LNCaP clone FGC (cell line): ENCODE data around the gene RGS21.

ENCODE experiments used
- DNase-seq: peaks from one replicate; pipeline ENCODE4 v3.0.0-alpha.2; 2011; ENCODE audit warnings: low read depth
- H3K4me3 ChIP-seq: 2 replicates; pipeline ENCODE4 v1.5.1; 2011; ENCODE audit warnings: mild to moderate bottlenecking, low read depth, low read length, control low read depth
- CTCF ChIP-seq: IDR thresholded peaks from 2 replicates; pipeline ENCODE4 v1.5.1; 2012; ENCODE audit warnings: mild to moderate bottlenecking; ENCODE audit not compliant: control insufficient read depth, insufficient read depth; ENCODE audit errors: extremely low read depth

Gene RGS21

GRCh38 chr1:192395895-192396294 is 79.1 kb downstream of the RGS21 start:
- no peak for DNase-seq
- no peak for TF ChIP-seq CTCF

GRCh38 chr1:192399161-192399560 is 82.4 kb downstream of the RGS21 start:
- no peak for DNase-seq
- H3K4me3 ChIP-seq: no peak overlapping the region
- TF ChIP-seq CTCF: no peak

More at GRCh38 chr1:192395895-192396294, 79.1 kb downstream of the RGS21 start:
- no peak overlapping the region for H3K4me3 ChIP-seq

GRCh38 chr1:192401825-192402224 is 85.0 kb downstream of the RGS21 start:
- TF ChIP-seq CTCF: no peak
- DNase-seq: no peak
- H3K4me3 ChIP-seq: no peak overlapping the region

- no peak for TF ChIP-seq CTCF
- DNase-seq: no peak
- no peak overlapping the region for H3K4me3 ChIP-seq
Observed at GRCh38 chr1:192402571-192402970, 85.8 kb downstream of the RGS21 start.

- H3K4me3 ChIP-seq: no peak overlapping the region
- TF ChIP-seq CTCF: no peak
- DNase-seq: no peak
Observed at GRCh38 chr1:192407206-192407605, 90.4 kb downstream of the RGS21 start.
